ENCODE results near the gene FGF21. TPM values are rescaled to one million over a fixed set of nuclear protein-coding genes. Genes with fewer than 3 reads are reported as not detected.

FGF21 gene
- total RNA-seq, 4 donors from 2014 or later = not detected

GRCh38 chr19:48768994-48769713, 13.8 kb downstream of the FGF21 start:
- ATAC-seq (ENCODE audit: low FRiP score) = no peak
- DNase-seq (ENCODE audit: low spot score) = no peak
- TF ChIP-seq, protein P1, sequence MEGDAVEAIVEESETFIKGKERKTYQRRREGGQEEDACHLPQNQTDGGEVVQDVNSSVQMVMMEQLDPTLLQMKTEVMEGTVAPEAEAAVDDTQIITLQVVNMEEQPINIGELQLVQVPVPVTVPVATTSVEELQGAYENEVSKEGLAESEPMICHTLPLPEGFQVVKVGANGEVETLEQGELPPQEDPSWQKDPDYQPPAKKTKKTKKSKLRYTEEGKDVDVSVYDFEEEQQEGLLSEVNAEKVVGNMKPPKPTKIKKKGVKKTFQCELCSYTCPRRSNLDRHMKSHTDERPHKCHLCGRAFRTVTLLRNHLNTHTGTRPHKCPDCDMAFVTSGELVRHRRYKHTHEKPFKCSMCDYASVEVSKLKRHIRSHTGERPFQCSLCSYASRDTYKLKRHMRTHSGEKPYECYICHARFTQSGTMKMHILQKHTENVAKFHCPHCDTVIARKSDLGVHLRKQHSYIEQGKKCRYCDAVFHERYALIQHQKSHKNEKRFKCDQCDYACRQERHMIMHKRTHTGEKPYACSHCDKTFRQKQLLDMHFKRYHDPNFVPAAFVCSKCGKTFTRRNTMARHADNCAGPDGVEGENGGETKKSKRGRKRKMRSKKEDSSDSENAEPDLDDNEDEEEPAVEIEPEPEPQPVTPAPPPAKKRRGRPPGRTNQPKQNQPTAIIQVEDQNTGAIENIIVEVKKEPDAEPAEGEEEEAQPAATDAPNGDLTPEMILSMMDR (IDR thresholded peaks at IDR 0.05) = no peak

- DNase-seq (ENCODE audit: low spot score) (no peak), ATAC-seq (ENCODE audit: low FRiP score) (no peak)
- TF ChIP-seq, protein P1 (IDR thresholded peaks at IDR 0.05) = no peak
Observed at GRCh38 chr19:48770266-48770665, 14.9 kb downstream of the FGF21 start.

DNA sequence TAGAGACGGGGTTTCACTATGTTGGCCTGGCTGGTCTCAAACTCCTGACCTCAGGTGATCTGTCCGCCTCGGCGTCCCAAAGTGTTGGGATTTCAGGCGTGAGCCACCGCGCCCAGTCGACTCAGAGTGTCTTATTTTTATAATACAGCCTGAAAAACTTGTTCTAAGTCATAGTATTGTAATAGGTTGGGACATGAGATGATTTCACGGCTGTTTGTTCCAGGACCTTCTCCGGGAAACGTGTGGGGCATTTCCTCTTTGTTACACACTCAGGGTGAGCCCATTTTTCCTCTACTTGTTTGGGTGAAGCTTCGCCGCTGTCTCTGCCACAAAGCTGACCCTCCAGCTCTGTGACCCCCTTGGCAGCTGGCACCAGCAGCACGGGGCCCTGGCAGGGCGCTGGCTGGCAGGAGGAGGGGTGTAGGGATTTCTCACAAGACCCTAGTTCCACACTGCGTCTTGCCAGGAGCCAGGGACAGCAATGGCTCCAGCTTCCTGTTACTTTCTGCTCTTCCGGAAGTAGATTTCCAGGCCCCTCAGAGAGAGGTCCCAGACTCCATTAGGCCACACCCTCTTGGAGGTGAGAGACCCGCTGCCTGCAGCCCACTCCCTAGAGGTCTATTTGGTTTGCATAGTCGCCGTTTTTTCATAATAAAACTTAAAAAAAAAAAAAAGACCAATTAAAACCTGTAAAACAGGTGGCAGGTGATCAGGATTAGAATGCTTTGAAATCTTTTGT, 15.6 kb downstream of the FGF21 start:
- DNase-seq (ENCODE audit: low spot score) (no peak), ATAC-seq (ENCODE audit: low FRiP score) (no peak)
- TF ChIP-seq, protein P1 (IDR thresholded peaks at IDR 0.05) = no peak

DNA sequence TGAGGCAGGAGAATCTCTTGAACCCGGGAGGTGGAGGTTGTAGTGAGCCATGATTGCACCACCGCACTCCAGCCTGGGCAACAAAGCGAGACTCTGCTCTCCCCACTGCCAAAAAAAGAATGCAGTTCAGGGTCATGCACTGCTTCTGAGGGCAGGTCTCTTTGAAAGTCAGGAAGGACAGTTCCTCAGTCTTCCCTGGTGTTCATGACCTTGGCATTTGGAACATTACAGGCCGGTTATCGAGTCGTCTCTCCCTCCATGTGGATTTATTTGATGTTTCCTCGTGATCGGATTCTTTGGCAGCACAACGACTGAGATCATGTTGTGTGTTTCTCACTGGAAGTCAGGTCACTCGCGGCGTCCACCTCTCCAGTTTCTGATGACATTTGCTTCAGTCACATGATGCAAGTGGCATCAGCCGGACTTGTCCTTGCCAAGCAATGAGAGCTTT, 17.2 kb downstream of the FGF21 start:
- no peak for ATAC-seq (ENCODE audit: low FRiP score)
- TF ChIP-seq, protein P1 (IDR thresholded peaks at IDR 0.05) = no peak
- no peak for DNase-seq (ENCODE audit: low spot score)

GRCh38 chr19:48777139-48777538, 21.8 kb downstream of the FGF21 start:
- TF ChIP-seq, protein P1 (IDR thresholded peaks at IDR 0.05) = no peak
- DNase-seq (ENCODE audit: low spot score) (no peak), ATAC-seq (ENCODE audit: low FRiP score) (no peak)

DNA sequence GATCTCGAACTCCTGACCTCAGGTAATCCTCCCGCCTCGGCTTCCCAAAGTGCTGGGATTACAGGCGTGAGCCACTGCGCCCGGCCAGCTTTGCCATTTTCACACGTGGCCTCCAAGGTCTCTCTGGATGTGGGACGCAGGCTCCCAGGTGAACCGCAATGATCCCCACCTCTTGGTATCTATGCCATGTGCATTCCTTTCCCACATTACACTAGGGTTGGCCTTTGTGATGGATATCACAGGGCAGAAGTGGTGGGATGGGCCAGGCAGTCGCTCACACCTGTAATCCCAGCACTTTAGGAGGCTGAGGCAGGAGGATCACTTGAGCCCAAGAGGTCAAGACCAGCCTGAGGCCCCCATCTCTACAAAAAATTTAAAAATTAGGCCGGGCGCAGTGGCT, 22.4 kb downstream of the FGF21 start:
- ATAC-seq (ENCODE audit: low FRiP score) (no peak), DNase-seq (ENCODE audit: low spot score) (no peak)
- TF ChIP-seq, protein P1 (IDR thresholded peaks at IDR 0.05) = no peak
